Kidney epithelial cell (primary cell): ENCODE data around the gene VPS8. TPM values are rescaled to one million over a fixed set of nuclear protein-coding genes. Genes with fewer than 3 reads are reported as not detected.

Source experiments
- DNase-seq: peaks from one replicate; pipeline ENCODE4 v3.0.0-alpha.2; 2010; ENCODE audit warnings: low read depth
- H3K27me3 ChIP-seq: 2 replicates; pipeline ENCODE4 v1.6.0; 2011; ENCODE audit warnings: low read length; ENCODE audit not compliant: control insufficient read depth, insufficient read depth
- H3K36me3 ChIP-seq: 2 replicates; pipeline ENCODE4 v1.5.1; 2011; ENCODE audit warnings: low read length; ENCODE audit not compliant: control insufficient read depth, insufficient read depth
- H3K4me3 ChIP-seq: 2 replicates; pipeline ENCODE4 v1.5.1; 2011; ENCODE audit warnings: low read depth, mild to moderate bottlenecking, control low read depth, low read length
- total RNA-seq: library from RNA; depleted of rRNA; stranded (reverse); fragments of >200 nt; gene quantifications from 2 replicates; pipeline ENCODE4 v1.2.3, GENCODE V29; 2015
- TF ChIP-seq, protein P1 (sequence below): IDR thresholded peaks from 2 replicates; pipeline ENCODE4 v1.5.1; 2011; ENCODE audit warnings: mild to moderate bottlenecking, moderate library complexity, low read length, control low read depth, inconsistent platforms; ENCODE audit not compliant: insufficient read depth, poor library complexity, severe bottlenecking

VPS8 gene
- total RNA-seq, 1 donor from 2014 or later: 31.9 TPM

DNA sequence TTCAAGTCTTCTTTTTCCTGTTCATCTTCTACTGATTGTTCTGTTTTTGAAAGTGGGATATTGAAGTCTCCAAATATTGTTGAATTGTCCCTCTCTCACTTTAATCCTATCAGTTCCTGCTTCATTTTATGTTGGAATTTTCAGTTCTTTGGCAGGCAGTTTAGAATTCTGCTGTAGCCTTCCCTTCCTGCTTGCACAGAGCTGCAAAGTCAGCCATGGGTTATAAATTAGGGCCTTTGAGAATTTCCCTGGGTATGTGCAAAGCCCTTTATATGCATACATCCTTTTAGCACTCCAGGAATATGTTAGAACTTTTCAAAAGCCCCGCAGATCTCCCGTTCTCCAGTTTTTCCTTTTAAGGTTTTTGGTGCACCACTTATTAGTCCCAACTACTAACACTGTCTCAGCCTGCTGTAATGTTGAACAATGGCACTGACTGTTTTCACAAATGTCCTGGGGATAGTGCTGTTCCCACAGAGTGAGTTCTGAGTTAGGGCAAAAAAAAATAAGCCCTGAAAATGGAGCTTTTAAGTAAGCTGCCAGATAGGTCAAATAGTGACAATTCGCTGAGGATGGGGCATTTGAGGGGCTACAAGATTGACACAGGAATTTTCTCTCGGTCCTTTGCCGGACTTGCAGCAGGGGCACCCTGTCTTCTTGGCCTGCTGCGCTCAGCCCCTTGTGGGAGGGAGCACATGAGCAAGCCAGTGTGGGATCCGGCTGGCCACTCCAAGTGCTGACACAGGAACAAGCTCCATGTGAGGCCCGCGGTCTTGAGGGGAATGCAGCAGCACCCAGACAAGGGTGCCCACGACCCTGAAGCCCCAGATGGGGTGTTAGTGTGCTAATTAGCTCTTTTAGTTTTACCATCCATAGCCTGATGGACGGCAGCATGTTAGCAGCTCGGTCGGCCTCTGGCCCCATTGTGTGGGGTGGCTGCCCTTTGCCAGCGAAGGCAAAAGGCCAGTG is 96.0 kb downstream of the VPS8 start:
- Histone ChIP-seq H3K27me3 (no peaks in the 10 kb centered on the region), H3K4me3 (no peak overlapping the region), H3K36me3 (no peaks in the 10 kb centered on the region)
- no peak for DNase-seq
- TF ChIP-seq, protein P1, sequence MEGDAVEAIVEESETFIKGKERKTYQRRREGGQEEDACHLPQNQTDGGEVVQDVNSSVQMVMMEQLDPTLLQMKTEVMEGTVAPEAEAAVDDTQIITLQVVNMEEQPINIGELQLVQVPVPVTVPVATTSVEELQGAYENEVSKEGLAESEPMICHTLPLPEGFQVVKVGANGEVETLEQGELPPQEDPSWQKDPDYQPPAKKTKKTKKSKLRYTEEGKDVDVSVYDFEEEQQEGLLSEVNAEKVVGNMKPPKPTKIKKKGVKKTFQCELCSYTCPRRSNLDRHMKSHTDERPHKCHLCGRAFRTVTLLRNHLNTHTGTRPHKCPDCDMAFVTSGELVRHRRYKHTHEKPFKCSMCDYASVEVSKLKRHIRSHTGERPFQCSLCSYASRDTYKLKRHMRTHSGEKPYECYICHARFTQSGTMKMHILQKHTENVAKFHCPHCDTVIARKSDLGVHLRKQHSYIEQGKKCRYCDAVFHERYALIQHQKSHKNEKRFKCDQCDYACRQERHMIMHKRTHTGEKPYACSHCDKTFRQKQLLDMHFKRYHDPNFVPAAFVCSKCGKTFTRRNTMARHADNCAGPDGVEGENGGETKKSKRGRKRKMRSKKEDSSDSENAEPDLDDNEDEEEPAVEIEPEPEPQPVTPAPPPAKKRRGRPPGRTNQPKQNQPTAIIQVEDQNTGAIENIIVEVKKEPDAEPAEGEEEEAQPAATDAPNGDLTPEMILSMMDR: no peak

DNA sequence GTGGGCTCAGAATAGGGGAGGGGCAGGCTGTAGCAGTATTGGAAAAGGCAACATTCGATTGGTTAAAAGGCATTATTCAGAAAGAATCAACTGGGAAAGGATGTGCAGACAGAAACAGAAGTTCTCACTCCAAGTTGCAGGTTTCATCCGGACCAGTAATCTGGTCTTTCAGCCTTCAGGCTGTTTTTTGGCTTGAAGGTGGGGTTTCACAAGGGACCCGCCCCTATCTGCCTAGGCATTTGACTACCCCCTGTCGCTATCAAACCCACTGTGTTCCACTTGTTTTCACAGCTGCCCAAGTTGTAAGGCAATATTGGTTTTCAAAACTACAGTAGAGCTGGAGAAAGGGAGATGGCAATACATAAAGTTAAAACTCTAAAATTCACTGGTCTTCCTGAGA is 96.9 kb downstream of the VPS8 start:
- no peaks in the 10 kb centered on the region for H3K36me3 ChIP-seq
- no peak overlapping the region for H3K4me3 ChIP-seq
- TF ChIP-seq, protein P1: no peak
- DNase-seq: no peak
- no peaks in the 10 kb centered on the region for H3K27me3 ChIP-seq

DNA sequence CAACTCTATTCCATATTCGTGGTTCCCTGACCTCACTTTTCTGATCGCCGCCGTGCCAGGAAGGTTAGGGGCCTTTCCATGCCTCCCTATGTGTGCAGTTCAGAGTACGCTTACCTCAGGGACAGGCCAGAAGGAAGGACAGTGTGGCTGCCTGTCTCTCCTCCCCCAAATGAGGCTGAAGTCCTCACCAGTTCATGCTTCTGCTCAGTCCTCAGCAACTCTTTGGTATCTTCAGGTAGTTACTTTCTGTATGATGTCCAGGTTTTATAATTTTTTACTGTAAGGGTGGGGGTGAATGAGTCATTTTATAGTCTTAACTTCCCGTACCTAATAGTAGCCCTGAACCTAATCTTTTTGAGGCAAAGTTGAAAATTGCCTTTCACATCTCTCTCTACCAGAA is 98.7 kb downstream of the VPS8 start:
- Histone ChIP-seq H3K27me3 (no peaks in the 10 kb centered on the region), H3K36me3 (no peaks in the 10 kb centered on the region), H3K4me3 (no peak overlapping the region)
- TF ChIP-seq, protein P1: no peak
- no peak for DNase-seq

DNA sequence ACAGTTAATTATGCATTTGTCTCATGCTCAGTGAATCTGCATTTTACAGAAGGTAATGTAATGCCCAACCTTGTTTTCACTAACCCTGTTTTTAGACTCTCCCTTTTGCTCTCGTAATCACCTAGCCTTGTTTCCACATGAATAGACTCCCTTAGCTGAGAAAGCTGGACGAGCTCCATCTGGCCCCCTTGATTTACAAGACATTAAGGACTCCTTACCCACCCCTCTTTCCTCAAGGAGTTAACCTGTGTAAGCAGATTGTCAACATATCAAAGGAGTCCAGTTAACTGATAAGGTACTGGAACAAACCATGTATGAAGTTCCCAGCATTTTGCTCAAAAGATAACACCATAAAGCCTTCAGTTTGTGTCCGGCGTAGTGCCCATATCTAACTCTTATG is 99.6 kb downstream of the VPS8 start:
- H3K4me3 ChIP-seq: no peak overlapping the region
- no peaks in the 10 kb centered on the region for H3K36me3 ChIP-seq
- no peak for DNase-seq
- no peaks in the 10 kb centered on the region for H3K27me3 ChIP-seq
- TF ChIP-seq, protein P1: no peak

DNA sequence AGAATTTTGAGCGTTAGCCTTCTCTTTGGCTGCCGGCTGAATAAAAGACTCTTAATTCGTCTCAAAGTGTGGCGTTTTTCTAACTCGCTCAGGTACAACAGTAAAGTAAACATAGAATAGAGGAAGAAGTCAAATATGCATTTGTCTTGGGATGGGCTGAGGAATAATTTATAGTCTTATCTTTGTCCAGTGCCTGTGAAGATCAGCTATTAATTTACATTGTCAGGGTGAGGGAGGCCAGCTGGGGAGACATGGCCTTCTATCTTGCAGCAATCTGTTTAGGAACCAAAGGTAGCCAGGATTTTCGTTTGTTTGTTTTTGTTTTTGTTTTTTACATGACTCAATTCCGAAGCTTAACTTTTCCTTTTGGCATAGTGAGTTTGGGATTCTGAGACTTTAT is 100.2 kb downstream of the VPS8 start:
- Histone ChIP-seq H3K27me3 (no peaks in the 10 kb centered on the region), H3K36me3 (no peaks in the 10 kb centered on the region), H3K4me3 (no peak overlapping the region)
- TF ChIP-seq, protein P1: no peak
- DNase-seq: no peak
